ENCODE data around the gene PDF. TPM values are rescaled to one million over a fixed set of nuclear protein-coding genes. Genes with fewer than 3 reads are reported as not detected.

Gene PDF, protein sequence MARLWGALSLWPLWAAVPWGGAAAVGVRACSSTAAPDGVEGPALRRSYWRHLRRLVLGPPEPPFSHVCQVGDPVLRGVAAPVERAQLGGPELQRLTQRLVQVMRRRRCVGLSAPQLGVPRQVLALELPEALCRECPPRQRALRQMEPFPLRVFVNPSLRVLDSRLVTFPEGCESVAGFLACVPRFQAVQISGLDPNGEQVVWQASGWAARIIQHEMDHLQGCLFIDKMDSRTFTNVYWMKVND
- 1 to 10 TPM; 3.0 to 5.7 (median 4.6) TPM for total RNA-seq
- 5.7 TPM for total RNA-seq (2013)

- Histone ChIP-seq H3K4me1 (ENCODE audit: control insufficient read depth, insufficient read depth, low read length) (peaks cover 26% of the 10 kb centered on the region), H3K27ac (ENCODE audit: low read length) (peak within 1 kb of the TSS; percentile 67), H3K36me3 (ENCODE audit: control insufficient read depth, insufficient read depth, low read length) (peaks cover 32% of the 10 kb centered on the region), H3K4me3 (ENCODE audit: low read length) (peak within 1 kb of the TSS; percentile 49), H3K27me3 (ENCODE audit: control insufficient read depth, insufficient read depth, low read length) (no peaks in the 10 kb centered on the region), H3K9me3 (ENCODE audit: control insufficient read depth, insufficient read depth, low read length) (no peaks in the 10 kb centered on the region)
- H3K4me1 Mint-ChIP-seq, result peaks cover 14 to 19% of the 10 kb centered on the region in 2 donors
- peaks cover under 1% of the 10 kb centered on the region for H3K36me3 Mint-ChIP-seq
- intact Hi-C loops (cut with micrococcal nuclease), result no loop called here
- no peaks in the 10 kb centered on the region for H3K9me3 Mint-ChIP-seq
- DNase-seq (peak; percentile 81 to 90), ATAC-seq (peak; percentile 96 to 99 (median 97))
- no peak for TF ChIP-seq CTCF (IDR thresholded peaks at IDR 0.05)
- WGBS (ENCODE audit: insufficient coverage), result under 1% methylated on average over 90 of the region's 93 CpGs
- peak within 1 kb of the TSS; percentile 50 to 72 for H3K27ac Mint-ChIP-seq
- H3K4me3 Mint-ChIP-seq, result peak within 1 kb of the TSS; percentile 77
- no peaks in the 10 kb centered on the region for H3K27me3 Mint-ChIP-seq (ENCODE audit: low read depth in 2 of 2)
Measured at GRCh38 chr16:69330286-69331109, at the start of gene PDF. TSS of gene PDF (minus strand) at chr16:69330588. CDS start at chr16:69330570, 18 bp downstream.

DNA sequence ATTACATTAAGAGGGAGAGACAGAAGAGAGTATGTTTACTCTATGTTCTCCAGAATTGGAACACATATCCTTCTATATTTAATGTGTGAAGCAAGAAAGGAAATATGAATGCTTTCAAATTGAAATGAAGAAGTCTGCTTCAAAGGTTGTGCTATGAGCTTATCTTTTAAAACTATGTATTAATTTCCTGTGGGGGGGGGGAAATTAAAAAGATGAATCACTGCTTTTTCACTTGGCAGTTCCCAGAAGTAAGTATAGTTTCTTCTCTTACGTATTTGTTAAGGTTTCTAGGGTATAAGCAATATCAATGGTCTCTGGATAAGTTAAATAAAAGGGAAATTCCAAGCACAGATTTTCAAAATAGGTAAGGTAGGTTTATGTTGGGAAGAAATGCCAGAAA lies 48.4 kb upstream of the PDF start:
- H3K27me3 Mint-ChIP-seq (ENCODE audit: low read depth in 2 of 2), result no peaks in the 10 kb centered on the region
- Histone ChIP-seq H3K4me1 (ENCODE audit: control insufficient read depth, insufficient read depth, low read length) (no peaks in the 10 kb centered on the region), H3K9me3 (ENCODE audit: control insufficient read depth, insufficient read depth, low read length) (no peaks in the 10 kb centered on the region), H3K4me3 (ENCODE audit: low read length) (no peak overlapping the region), H3K27ac (ENCODE audit: low read length) (no peak overlapping the region), H3K36me3 (ENCODE audit: control insufficient read depth, insufficient read depth, low read length) (peaks cover 43% of the 10 kb centered on the region), H3K27me3 (ENCODE audit: control insufficient read depth, insufficient read depth, low read length) (no peaks in the 10 kb centered on the region)
- DNase-seq (no peak), ATAC-seq (no peak)
- intact Hi-C loops (cut with micrococcal nuclease), result no loop called here
- peaks cover 14 to 26% of the 10 kb centered on the region in 2 donors for H3K4me1 Mint-ChIP-seq
- WGBS (ENCODE audit: insufficient coverage), result 100% methylated on average over 1 of the region's 1 CpG
- no peak overlapping the region for H3K4me3 Mint-ChIP-seq
- peak overlapping the region; percentile 17 to 48 for H3K27ac Mint-ChIP-seq
- H3K36me3 Mint-ChIP-seq, result no peaks in the 10 kb centered on the region
- no peak for TF ChIP-seq CTCF (IDR thresholded peaks at IDR 0.05)
- no peaks in the 10 kb centered on the region for H3K9me3 Mint-ChIP-seq

- Mint-ChIP-seq H3K4me3 (no peak overlapping the region), H3K27me3 (ENCODE audit: low read depth in 2 of 2) (no peaks in the 10 kb centered on the region), H3K36me3 (no peaks in the 10 kb centered on the region), H3K4me1 (peaks cover 13 to 22% of the 10 kb centered on the region in 2 donors), H3K9me3 (no peaks in the 10 kb centered on the region), H3K27ac (peak overlapping the region; percentile 17 to 43)
- H3K9me3 ChIP-seq (ENCODE audit: control insufficient read depth, insufficient read depth, low read length), result no peaks in the 10 kb centered on the region
- 100% methylated on average over 1 of the region's 1 CpG for WGBS (ENCODE audit: insufficient coverage)
- intact Hi-C loops (cut with micrococcal nuclease), result no loop called here
- H3K27ac ChIP-seq (ENCODE audit: low read length), result no peak overlapping the region
- H3K4me3 ChIP-seq (ENCODE audit: low read length), result no peak overlapping the region
- H3K4me1 ChIP-seq (ENCODE audit: control insufficient read depth, insufficient read depth, low read length), result no peaks in the 10 kb centered on the region
- no peak for ATAC-seq
- peaks cover 37% of the 10 kb centered on the region for H3K36me3 ChIP-seq (ENCODE audit: control insufficient read depth, insufficient read depth, low read length)
- H3K27me3 ChIP-seq (ENCODE audit: control insufficient read depth, insufficient read depth, low read length), result no peaks in the 10 kb centered on the region
- no peak for TF ChIP-seq CTCF (IDR thresholded peaks at IDR 0.05)
- DNase-seq, result no peak
Measured at GRCh38 chr16:69378036-69378435, 47.6 kb upstream of the PDF start.

All from natural killer cell (primary cell).